ENCODE results near the gene SETMAR.
"Not testable (repeated sequence)": the region's sequence is repeated elsewhere in the genome, so short reads cannot be mapped to it uniquely, and the experiment has no call there.

SETMAR gene

GRCh38 chr3:4303187-4304123, at the start of gene SETMAR:
Gene SETMAR, plus strand, starts transcription at chr3:4303369. Its CDS starts 2 bp downstream, at chr3:4303371.
- DNase-seq (ENCODE audit: low read depth in 2 of 2), result peak; percentile 74 to 76

DNA sequence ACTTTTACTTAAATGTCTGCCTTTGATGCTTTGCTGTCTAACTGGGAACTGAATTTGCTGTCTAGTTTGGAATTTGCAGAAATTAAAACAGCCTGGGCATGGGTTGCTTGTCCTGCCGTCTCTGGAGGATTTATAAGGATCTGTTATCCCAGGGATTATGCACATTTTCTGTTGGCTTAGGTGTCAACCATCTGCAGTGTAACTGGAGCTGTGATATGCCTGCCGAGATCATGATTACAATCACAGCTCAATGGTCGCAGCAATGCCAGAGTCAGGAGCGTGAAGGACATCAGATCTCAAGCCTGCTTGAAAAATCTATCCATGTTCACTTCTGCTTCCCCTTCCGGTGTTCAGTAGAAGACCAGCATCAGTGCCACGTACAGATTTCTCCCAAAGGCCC, 41.8 kb upstream of the SETMAR start:
- no peak for DNase-seq (ENCODE audit: low read depth in 2 of 2)

DNA sequence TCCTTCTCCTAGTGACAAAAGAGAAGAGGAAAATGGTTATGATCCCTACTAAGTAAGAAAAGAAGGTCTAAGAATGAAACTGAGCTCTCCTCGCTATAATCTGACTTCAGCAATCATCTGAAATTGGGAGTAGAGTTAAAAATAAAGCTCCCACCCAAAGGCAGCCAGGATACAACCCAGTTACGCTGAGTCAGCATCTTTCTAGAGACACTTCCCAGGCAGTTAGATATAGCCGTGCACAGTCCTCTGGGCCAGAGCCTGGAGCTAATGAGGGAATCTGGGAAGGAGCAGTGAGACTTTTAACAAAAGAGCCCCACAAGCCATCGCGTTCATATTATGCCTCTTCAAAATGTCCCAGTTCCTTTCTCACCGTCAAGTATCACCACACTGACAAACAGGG, 39.1 kb upstream of the SETMAR start:
- no peak for DNase-seq (ENCODE audit: low read depth in 2 of 2)

DNA sequence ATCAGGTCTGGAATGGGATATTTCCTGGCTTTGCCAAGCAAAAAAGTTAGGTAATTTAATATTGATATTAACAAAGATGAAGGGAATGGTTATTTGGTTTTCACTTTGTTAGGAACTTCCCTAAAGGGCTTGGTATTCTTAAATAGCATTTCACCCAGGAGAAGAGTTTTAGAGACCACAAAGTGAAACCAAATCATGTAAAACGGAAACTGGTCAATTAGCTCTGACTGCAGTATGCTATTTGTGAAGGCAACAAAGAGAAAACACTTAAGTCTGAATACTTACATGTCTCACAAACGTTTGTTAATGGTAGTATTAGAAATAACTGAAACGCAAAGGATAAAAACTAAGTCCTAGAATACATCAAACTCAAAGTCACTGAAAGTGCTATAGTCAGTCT, 32.4 kb upstream of the SETMAR start:
- DNase-seq (ENCODE audit: low read depth in 2 of 2), result no peak

DNA sequence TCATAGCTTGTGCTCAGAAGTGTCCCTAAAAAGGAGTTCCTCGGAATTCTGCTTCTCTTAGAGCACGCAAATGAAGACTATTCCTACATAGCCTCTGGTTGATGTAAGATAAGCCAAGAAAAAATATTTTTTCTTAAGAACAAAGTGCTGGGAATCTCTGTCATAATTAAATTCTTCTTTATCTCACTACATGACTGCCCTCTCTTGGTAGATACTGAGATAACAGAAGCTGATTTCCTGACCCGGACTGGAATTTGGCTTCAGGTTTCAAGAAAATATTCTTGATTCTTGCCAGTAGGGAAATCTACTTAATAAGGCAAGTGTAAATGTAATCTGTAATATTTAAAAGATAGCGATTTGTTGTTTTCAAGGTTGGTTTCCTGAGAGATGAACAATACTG, 31.3 kb upstream of the SETMAR start:
- no peak for DNase-seq (ENCODE audit: low read depth in 2 of 2)

DNA sequence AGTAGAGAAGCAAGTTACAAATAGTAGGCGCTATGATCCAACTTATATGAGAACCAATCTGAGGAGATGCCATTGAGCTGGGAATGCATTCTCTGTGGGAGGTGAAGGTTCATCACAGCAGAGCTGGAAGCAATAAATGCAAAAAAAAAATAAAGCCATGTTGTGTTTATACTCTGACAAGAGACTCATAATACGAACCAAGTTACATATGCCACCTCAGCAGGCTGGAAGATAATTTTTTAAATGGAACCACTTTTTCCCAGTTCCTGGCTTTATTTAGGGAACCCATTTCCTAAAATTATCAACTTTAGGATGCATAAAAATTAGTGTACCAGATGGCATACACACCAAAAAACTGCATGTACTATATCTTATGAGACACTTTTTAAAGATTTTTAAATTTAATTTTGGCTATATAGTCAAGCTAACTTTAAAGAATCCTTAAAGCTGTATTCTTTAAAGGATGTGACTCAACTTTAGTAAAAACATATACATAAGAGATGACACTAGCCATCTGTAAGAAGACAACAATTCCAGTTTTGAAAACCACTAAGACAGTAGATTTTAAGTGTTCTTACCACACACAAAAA, 23.6 kb upstream of the SETMAR start:
- no peak for DNase-seq (ENCODE audit: low read depth in 2 of 2)

DNA sequence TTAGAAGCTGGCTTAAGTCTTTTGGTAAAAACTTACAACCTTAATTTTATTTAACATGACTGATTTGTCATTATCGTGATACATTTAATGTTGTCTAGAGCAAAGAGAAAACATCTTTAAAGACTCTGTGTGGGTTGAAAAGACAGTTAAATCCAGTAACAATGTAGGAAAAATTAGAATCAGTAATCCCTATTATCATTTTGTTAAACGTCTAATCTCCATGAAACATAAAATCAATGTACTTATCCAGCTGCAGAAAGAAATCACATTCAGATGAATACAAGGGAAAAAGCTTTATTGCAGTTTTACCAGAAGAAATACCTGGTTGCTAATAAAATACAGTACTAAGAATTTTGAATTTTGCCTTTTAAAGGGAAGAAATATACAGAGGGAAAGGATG, 21.2 kb upstream of the SETMAR start:
- no peak for DNase-seq (ENCODE audit: low read depth in 2 of 2)

DNA sequence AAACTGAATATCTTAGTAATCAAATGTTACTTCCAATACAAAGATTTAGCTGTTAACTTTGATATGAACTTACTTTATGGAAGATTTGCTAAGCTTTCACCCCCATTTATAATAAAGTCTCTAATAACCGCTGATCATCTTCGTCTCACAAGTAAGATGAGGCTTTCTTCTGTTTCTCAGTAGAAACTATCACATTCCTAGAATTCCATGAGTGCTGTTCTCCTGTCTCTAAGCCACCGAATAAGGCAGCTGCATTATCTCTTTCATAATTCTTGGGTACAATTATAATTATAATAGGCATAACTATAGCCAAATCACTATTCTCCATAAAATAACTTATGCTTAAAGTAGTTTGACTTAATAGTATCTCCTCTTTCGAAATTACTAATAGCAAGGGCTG, 18.3 kb upstream of the SETMAR start:
- DNase-seq (ENCODE audit: low read depth in 2 of 2), result no peak

- no peak for DNase-seq (ENCODE audit: low read depth in 2 of 2)
Measured at GRCh38 chr3:4289044-4289443, 14.1 kb upstream of the SETMAR start.

DNA sequence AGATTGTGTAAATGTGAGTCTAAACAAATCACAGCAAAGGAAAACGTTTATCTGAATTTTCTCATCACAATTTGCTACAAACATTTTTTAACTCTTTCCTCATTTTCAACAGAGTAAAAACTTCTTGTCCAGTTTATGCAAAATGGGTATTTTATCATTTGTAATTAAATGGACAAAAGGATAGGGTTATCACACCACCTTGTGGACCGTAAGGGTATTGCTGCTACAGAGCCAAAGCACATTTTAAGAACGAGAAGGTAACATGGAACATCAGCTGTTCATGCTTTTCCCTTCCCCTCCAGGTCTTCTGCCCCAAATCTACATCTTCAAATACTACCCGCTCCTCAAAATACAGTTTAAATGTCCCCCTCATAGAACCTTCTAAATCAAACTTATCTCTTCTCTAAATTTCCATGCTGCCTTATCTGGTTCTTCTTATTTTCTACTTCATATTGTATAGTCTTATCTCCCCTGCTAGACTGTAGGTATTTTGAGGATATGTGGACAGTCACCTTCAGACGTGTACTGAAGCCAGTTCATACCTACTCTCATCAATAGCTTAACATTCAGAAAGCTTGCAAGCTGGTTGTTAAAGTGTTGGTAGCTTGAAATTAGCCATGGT, 12.8 kb upstream of the SETMAR start:
- DNase-seq (ENCODE audit: low read depth in 2 of 2), result no peak

- DNase-seq (ENCODE audit: low read depth in 2 of 2), result no peak
Measured at GRCh38 chr3:4292301-4292700, 10.9 kb upstream of the SETMAR start.

DNA sequence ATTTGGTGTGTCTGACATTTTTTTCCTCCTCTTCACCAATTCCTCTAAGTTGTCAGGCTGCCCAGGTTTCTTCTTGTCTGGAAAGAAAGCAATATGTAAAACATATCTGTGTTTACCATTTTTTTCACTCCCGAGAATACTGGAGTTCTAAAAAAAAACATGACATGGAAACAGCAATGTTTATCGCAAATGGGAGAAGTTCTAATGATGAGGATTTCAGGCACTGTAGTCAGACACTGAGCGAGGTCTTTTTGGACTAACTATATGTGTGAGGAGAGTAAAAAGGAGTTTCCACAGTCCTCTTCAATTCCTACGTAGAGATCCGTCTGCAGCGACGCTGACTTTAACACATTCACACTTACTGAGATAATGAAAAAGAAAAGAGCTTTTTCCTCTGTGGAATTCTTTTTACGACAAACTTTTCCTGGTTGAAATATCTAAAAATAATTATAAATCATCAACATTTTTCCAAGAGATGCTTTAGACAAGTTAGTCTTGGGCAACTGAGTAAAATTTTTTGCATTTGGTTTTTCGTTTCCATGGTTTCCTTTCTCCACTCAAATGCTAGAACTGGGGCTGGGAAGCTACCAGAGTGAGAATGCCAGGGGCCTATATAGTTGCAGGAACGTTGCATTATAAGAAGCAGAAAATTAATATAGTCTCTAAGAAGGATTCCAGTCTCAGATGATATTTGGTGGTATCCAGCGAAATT, 8.4 kb upstream of the SETMAR start:
- DNase-seq (ENCODE audit: low read depth in 2 of 2), result no peak

GRCh38 chr3:4296454-4296853, 6.7 kb upstream of the SETMAR start:
- not testable (repeated sequence) for DNase-seq (ENCODE audit: low read depth in 2 of 2)

GRCh38 chr3:4297486-4297885, 5.7 kb upstream of the SETMAR start:
- no peak for DNase-seq (ENCODE audit: low read depth in 2 of 2)

DNA sequence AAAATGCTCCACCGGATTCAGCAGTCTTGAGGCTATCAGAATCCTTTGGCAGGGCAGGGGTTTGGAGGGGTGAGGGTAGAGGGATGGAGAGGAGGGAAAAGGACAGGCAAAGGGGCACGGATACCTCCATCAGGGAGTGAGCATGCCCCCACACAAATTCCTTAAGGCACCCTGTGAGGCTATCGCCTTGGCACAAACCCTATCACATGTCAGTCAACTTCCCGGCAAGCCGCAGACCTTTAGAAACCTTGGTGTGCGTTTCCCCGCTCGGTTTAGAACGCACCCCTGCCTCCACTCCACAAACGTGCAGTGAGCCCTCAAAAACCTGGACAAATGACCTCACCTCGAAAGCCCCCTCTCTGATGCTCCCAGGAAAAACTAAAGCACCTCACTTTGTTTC, 422 bp upstream of the SETMAR start:
- no peak for DNase-seq (ENCODE audit: low read depth in 2 of 2)

GRCh38 chr3:4305210-4305609, 2.0 kb downstream of the SETMAR start:
- DNase-seq (ENCODE audit: low read depth in 2 of 2), result not testable (repeated sequence)

- no peak for DNase-seq (ENCODE audit: low read depth in 2 of 2)
Measured at GRCh38 chr3:4306091-4306490, 2.9 kb downstream of the SETMAR start.

GRCh38 chr3:4306860-4307259, 3.7 kb downstream of the SETMAR start:
- no peak for DNase-seq (ENCODE audit: low read depth in 2 of 2)

GRCh38 chr3:4309491-4310128, 6.4 kb downstream of the SETMAR start:
- no peak for DNase-seq (ENCODE audit: low read depth in 2 of 2)

- no peak for DNase-seq (ENCODE audit: low read depth in 2 of 2)
Measured at GRCh38 chr3:4310971-4311370, 7.8 kb downstream of the SETMAR start.

DNA sequence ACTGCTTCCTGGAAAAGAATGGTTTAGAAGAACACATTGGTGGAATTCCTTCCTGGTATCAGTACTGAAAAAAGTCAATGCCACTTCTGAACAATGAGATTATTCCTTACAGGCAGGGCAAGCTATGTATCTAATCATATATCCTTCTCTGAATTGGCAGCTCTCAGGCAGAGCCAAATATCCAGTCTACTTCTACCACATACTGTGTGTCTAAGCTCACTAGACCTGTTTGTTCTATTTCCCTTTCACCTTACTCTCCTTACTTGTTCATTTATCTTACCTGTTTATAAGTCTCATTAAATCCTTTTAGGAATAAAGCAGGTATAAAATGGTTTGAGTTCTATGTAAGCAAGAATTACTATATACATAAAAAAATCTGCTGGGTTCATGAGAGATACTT, 8.3 kb downstream of the SETMAR start:
- DNase-seq (ENCODE audit: low read depth in 2 of 2), result no peak

Data from stimulated activated CD8-positive, alpha-beta memory T cell treated with anti-CD3 and anti-CD28 coated beads, Interleukin-2, amount 100 ng/mL, for 48 hours (primary cell).